GM21786 (cell line): Measurements from ENCODE around the gene VSTM2L.

Experiments
- ATAC-seq: cut with Tn5 transposase; IDR thresholded peaks from one replicate; pipeline ENCODE4 v1.9.1; 2021; ENCODE audit not compliant: unreplicated experiment

VSTM2L gene

GRCh38 chr20:37899105-37900045, 3.6 kb upstream of the VSTM2L start:
- no peak for ATAC-seq

GRCh38 chr20:37901240-37901639, 1.7 kb upstream of the VSTM2L start:
- no peak for ATAC-seq

GRCh38 chr20:37901654-37902503, 1.0 kb upstream of the VSTM2L start:
- ATAC-seq = no peak

- no peak for ATAC-seq
These were observed 535 bp downstream of the VSTM2L start for GRCh38 chr20:37903317-37904007.

- ATAC-seq = no peak
These were observed 1.2 kb downstream of the VSTM2L start for GRCh38 chr20:37904008-37904642.

- no peak for ATAC-seq
These were observed 2.0 kb downstream of the VSTM2L start for GRCh38 chr20:37904845-37905373.

- ATAC-seq = no peak
These were observed 3.0 kb downstream of the VSTM2L start for GRCh38 chr20:37905671-37906613.

GRCh38 chr20:37907330-37907676, 4.4 kb downstream of the VSTM2L start:
- no peak for ATAC-seq

- no peak for ATAC-seq
These were observed 4.9 kb downstream of the VSTM2L start for GRCh38 chr20:37907677-37908401.

GRCh38 chr20:37911261-37911660, 8.3 kb downstream of the VSTM2L start:
- ATAC-seq = no peak

GRCh38 chr20:37911838-37912281, 8.9 kb downstream of the VSTM2L start:
- ATAC-seq = no peak

- ATAC-seq = no peak
These were observed 9.9 kb downstream of the VSTM2L start for GRCh38 chr20:37912874-37913273.

GRCh38 chr20:37913567-37914366, 10.8 kb downstream of the VSTM2L start:
- no peak for ATAC-seq

GRCh38 chr20:37914367-37914671, 11.4 kb downstream of the VSTM2L start:
- ATAC-seq = no peak

- ATAC-seq = no peak
These were observed 11.9 kb downstream of the VSTM2L start for GRCh38 chr20:37914672-37915433.

- ATAC-seq = no peak
These were observed 12.5 kb downstream of the VSTM2L start for GRCh38 chr20:37915434-37915787.

GRCh38 chr20:37915800-37916570, 13.1 kb downstream of the VSTM2L start:
- ATAC-seq = no peak
